ENCODE data around the gene CTCF.
"Not testable (repeated sequence)": the region's sequence is repeated elsewhere in the genome, so short reads cannot be mapped to it uniquely, and the experiment has no call there.

CTCF gene

GRCh38 chr16:67531247-67531646 lies 31.1 kb upstream of the CTCF start:
- Histone ChIP-seq H3K36me3 (ENCODE audit: control insufficient read depth, insufficient read depth, low read length) (no peaks in the 10 kb centered on the region), H3K27me3 (replicated peaks; ENCODE audit: control insufficient read depth, insufficient read depth, low read length) (no peaks in the 10 kb centered on the region), H3K4me3 (replicated peaks; ENCODE audit: low read depth, low read length) (no peak overlapping the region)
- DNase-seq (ENCODE audit: extremely low read depth, insufficient read length): no peak
- TF ChIP-seq CTCF (IDR thresholded peaks at IDR 0.05; ENCODE audit: insufficient read depth, low read length, poor library complexity, severe bottlenecking): no peak

- no peak for DNase-seq (ENCODE audit: extremely low read depth, insufficient read length)
- TF ChIP-seq CTCF (IDR thresholded peaks at IDR 0.05; ENCODE audit: insufficient read depth, low read length, poor library complexity, severe bottlenecking): no peak
- no peak overlapping the region for H3K4me3 ChIP-seq (replicated peaks; ENCODE audit: low read depth, low read length)
- no peaks in the 10 kb centered on the region for H3K27me3 ChIP-seq (replicated peaks; ENCODE audit: control insufficient read depth, insufficient read depth, low read length)
- H3K36me3 ChIP-seq (ENCODE audit: control insufficient read depth, insufficient read depth, low read length): no peaks in the 10 kb centered on the region
Observed at GRCh38 chr16:67533024-67533560, 29.2 kb upstream of the CTCF start.

GRCh38 chr16:67533987-67534386 lies 28.3 kb upstream of the CTCF start:
- H3K27me3 ChIP-seq (replicated peaks; ENCODE audit: control insufficient read depth, insufficient read depth, low read length); H3K4me3 ChIP-seq (replicated peaks; ENCODE audit: low read depth, low read length); DNase-seq (ENCODE audit: extremely low read depth, insufficient read length); H3K36me3 ChIP-seq (ENCODE audit: control insufficient read depth, insufficient read depth, low read length): not testable (repeated sequence)

GRCh38 chr16:67534431-67534830 lies 27.9 kb upstream of the CTCF start:
- DNase-seq (ENCODE audit: extremely low read depth, insufficient read length): no peak
- H3K4me3 ChIP-seq (replicated peaks; ENCODE audit: low read depth, low read length): no peak overlapping the region
- no peaks in the 10 kb centered on the region for H3K36me3 ChIP-seq (ENCODE audit: control insufficient read depth, insufficient read depth, low read length)
- H3K27me3 ChIP-seq (replicated peaks; ENCODE audit: control insufficient read depth, insufficient read depth, low read length): no peaks in the 10 kb centered on the region
- no peak for TF ChIP-seq CTCF (IDR thresholded peaks at IDR 0.05; ENCODE audit: insufficient read depth, low read length, poor library complexity, severe bottlenecking)

- TF ChIP-seq CTCF (IDR thresholded peaks at IDR 0.05; ENCODE audit: insufficient read depth, low read length, poor library complexity, severe bottlenecking): no peak
- H3K27me3 ChIP-seq (replicated peaks; ENCODE audit: control insufficient read depth, insufficient read depth, low read length): no peaks in the 10 kb centered on the region
- no peaks in the 10 kb centered on the region for H3K36me3 ChIP-seq (ENCODE audit: control insufficient read depth, insufficient read depth, low read length)
- no peak for DNase-seq (ENCODE audit: extremely low read depth, insufficient read length)
- no peak overlapping the region for H3K4me3 ChIP-seq (replicated peaks; ENCODE audit: low read depth, low read length)
Observed at GRCh38 chr16:67535201-67535600, 27.1 kb upstream of the CTCF start.

GRCh38 chr16:67537270-67537635 lies 25.1 kb upstream of the CTCF start:
- H3K36me3 ChIP-seq (ENCODE audit: control insufficient read depth, insufficient read depth, low read length): peaks cover 5% of the 10 kb centered on the region
- H3K4me3 ChIP-seq (replicated peaks; ENCODE audit: low read depth, low read length): peak overlapping the region; percentile 74
- TF ChIP-seq CTCF (IDR thresholded peaks at IDR 0.05; ENCODE audit: insufficient read depth, low read length, poor library complexity, severe bottlenecking): no peak
- no peaks in the 10 kb centered on the region for H3K27me3 ChIP-seq (replicated peaks; ENCODE audit: control insufficient read depth, insufficient read depth, low read length)
- no peak for DNase-seq (ENCODE audit: extremely low read depth, insufficient read length)
